Stomach (tissue), 19 donors: ENCODE results near the gene ERC1. TPM values are rescaled to one million over a fixed set of nuclear protein-coding genes. Genes with fewer than 3 reads are reported as not detected.

Experiments used
- DNase-seq, 2 donors: peaks; one replicate each; pipeline versions ENCODE4 v3.0.0 to v3.0.0-alpha.2; 2013 to 2019
- H3K27ac ChIP-seq, 5 donors: fragments of 200-600 bp in 4 of 5; sonication (generic) in 4 of 5; one replicate each; pipeline ENCODE4 v1.5.1; 2013 to 2019; ENCODE audit warnings: mild to moderate bottlenecking in 1 of 5, moderate library complexity in 1 of 5
- H3K27me3 ChIP-seq, 3 donors: fragments of 200-600 bp; sonication (generic); one replicate each; pipeline ENCODE4 v1.5.1; 2017 to 2019; ENCODE audit warnings: mixed run types in 1 of 3
- H3K36me3 ChIP-seq, 4 donors: fragments of 200-600 bp; sonication (generic); 1 replicate in 3 of 4; 2 replicates in 1 of 4; pipeline ENCODE4 v1.5.1; 2016 to 2019
- H3K4me1 ChIP-seq, 4 donors: fragments of 200-600 bp; sonication (generic); one replicate each; pipeline ENCODE4 v1.5.1; 2016 to 2019
- H3K4me3 ChIP-seq, 4 donors: fragments of 200-600 bp; sonication (generic) in 3 of 4; one replicate each; pipeline ENCODE4 v1.5.1; 2016 to 2019; ENCODE audit warnings: mild to moderate bottlenecking in 1 of 4
- H3K9me3 ChIP-seq, 4 donors: fragments of 200-600 bp; sonication (generic); one replicate each; pipeline ENCODE4 v1.5.1; 2016 to 2019
- EP300 ChIP-seq: sonication (generic); formaldehyde crosslinking; IDR thresholded peaks from one replicate; pipeline ENCODE4 v1.6.1; 2017; ENCODE audit warnings: antibody characterized with exemption
- POLR2A ChIP-seq, 4 donors: fragments of 450-650 bp; IDR thresholded peaks; one replicate each; pipeline ENCODE4 v1.6.1; 2016; ENCODE audit warnings: antibody characterized with exemption in 4 of 4, control low read depth in 2 of 4, mild to moderate bottlenecking in 1 of 4, moderate library complexity in 1 of 4
- POLR2AphosphoS5 ChIP-seq, 3 donors: sonication (generic); formaldehyde crosslinking; IDR thresholded peaks; one replicate each; pipeline ENCODE4 v1.6.1; 2016; ENCODE audit warnings: antibody characterized with exemption in 3 of 3
- WGBS, 5 donors: extraction: QIAGEN DNeasy Blood & Tissue Kit in 3 of 5; methylation state at CpG; one replicate each; pipeline versions ENCODE4 v1.1.5 to v1.1.7; 2013 to 2018; 5-methylcytosine and 5-hydroxymethylcytosine counted together
- intact Hi-C: fragments of 100-400 bp; cut with DNase I; formaldehyde crosslinking; loops from one replicate; pipeline ENCODE4 v1.15.1; 2023; ENCODE audit warnings: low total_unique reads
- long read RNA-seq, 10 donors: transcript quantifications; one replicate each; lab custom pipeline, GENCODE V29; 2026
- polyA plus RNA-seq, 3 donors: library from polyadenylated mRNA; stranded (reverse); fragments of 200-250 nt; gene quantifications; one replicate each; pipeline ENCODE4 v1.2.3, GENCODE V29; 2013
- total RNA-seq, 5 donors: library from RNA; depleted of rRNA; stranded (reverse); fragments of >200 nt; gene quantifications; one replicate each; pipeline versions ENCODE4 v1.1.0 to v1.2.3, GENCODE V29; 2014 to 2016
- TF ChIP-seq, protein P1 (sequence below), 7 experiments: fragments of 450-650 bp in 4 of 7; fragments of 200-600 bp in 3 of 7; sonication (generic) in 3 of 7; IDR thresholded peaks; one replicate each; pipeline ENCODE4 v1.5.1; 2016 to 2019; ENCODE audit warnings: antibody characterized with exemption in 7 of 7, control low read depth in 2 of 7, mild to moderate bottlenecking in 1 of 7
- donor health status: healthy with polysubstance abuse.
- donor health status: Bipolar disorder and iron deficiency.
- donor health status: healthy.

The ERC1 gene
- total RNA-seq (10 to 100 TPM; 47.1 to 69.4 (median 57.9) TPM), polyA plus RNA-seq (1 to 10 TPM; 3.8 to 8.3 (median 5.7) TPM)
- long read RNA-seq, donor 1, full-length matches to known transcripts: 1 of 1 reads
- long read RNA-seq, donor 1, partial matches to known transcripts: 0 of 1 reads
- long read RNA-seq, donor 1, other reads (novel, unspliced or antisense): 0 of 1 reads
- long read RNA-seq, donor 2: 0 reads
- long read RNA-seq, donor 3: 0 reads
- long read RNA-seq, donor 4: 0 reads
- long read RNA-seq, donor 5, partial matches to known transcripts: 14 of 14 reads
- long read RNA-seq, donor 5, other reads (novel, unspliced or antisense): 0 of 14 reads
- long read RNA-seq, donor 6, partial matches to known transcripts: 0 of 2 reads
- long read RNA-seq, donor 6, other reads (novel, unspliced or antisense): 0 of 2 reads
- long read RNA-seq, donor 7, partial matches to known transcripts: 8 of 8 reads
- long read RNA-seq, donor 7, other reads (novel, unspliced or antisense): 0 of 8 reads
- long read RNA-seq, donor 8: 0 reads
- long read RNA-seq, donor 9, partial matches to known transcripts: 0 of 2 reads
- long read RNA-seq, donor 9, other reads (novel, unspliced or antisense): 0 of 2 reads
- long read RNA-seq, donor 10, partial matches to known transcripts: 0 of 1 reads
- long read RNA-seq, donor 10, other reads (novel, unspliced or antisense): 0 of 1 reads

DNA sequence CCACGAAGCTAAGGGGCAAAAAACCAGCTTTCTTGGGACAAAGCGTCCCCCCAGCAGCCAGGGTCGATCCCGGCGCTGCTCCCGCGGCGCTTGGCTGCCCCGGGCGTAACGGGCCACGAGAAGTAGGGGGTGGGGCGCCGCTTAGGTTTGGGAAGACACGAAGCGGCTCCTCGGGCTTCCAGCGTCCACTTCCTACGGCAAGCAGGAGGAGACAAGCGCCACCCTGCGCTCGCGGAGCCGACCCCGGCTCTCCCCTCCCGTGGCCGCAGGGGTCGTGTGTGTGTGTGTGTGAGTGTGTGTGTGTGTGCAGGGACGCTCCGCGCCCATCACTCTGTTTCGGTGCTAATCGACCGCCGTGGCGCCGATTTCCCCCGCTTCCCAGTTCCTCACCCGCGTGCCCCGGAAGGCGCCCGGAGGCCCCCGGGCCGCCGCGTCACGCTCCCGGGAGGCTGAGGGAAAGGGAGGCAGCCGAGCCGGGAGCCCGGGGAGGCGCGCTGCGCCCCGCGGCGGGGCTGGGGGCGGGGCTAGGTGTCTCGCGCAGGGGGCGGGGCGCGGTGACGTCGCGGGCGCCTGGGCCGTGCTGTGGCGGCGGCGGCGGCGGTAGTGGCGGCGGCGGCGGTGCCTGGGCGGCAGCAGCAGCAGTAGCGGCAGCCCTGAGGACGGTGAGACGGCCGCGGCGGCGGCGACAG, at the start of gene ERC1:
TSS of gene ERC1 (plus strand) at position 563 of the 689 bp plus-strand sequence. CDS start 36,681 bp downstream, outside the sequence.
- Histone ChIP-seq H3K27ac (peak within 1 kb of the TSS; percentile 93 to 98 (median 97)), H3K9me3 (no peaks in the 10 kb centered on the region), H3K27me3 (no peaks in the 10 kb centered on the region), H3K36me3 (no peaks in the 10 kb centered on the region), H3K4me3 (peak within 1 kb of the TSS; percentile 76 to 98 (median 88)), H3K4me1 (peaks cover 30 to 63% (median 48%) of the 10 kb centered on the region in 4 donors)
- peak; percentile 91 to 96 for DNase-seq
- peak in 2 of 3 donors; percentile 75 to 80 for TF ChIP-seq POLR2AphosphoS5 (IDR thresholded peaks at IDR 0.05)
- TF ChIP-seq POLR2A (IDR thresholded peaks at IDR 0.05): peak in 2 of 4 donors; percentile 19 to 22
- TF ChIP-seq EP300: no peak
- TF ChIP-seq, protein P1, sequence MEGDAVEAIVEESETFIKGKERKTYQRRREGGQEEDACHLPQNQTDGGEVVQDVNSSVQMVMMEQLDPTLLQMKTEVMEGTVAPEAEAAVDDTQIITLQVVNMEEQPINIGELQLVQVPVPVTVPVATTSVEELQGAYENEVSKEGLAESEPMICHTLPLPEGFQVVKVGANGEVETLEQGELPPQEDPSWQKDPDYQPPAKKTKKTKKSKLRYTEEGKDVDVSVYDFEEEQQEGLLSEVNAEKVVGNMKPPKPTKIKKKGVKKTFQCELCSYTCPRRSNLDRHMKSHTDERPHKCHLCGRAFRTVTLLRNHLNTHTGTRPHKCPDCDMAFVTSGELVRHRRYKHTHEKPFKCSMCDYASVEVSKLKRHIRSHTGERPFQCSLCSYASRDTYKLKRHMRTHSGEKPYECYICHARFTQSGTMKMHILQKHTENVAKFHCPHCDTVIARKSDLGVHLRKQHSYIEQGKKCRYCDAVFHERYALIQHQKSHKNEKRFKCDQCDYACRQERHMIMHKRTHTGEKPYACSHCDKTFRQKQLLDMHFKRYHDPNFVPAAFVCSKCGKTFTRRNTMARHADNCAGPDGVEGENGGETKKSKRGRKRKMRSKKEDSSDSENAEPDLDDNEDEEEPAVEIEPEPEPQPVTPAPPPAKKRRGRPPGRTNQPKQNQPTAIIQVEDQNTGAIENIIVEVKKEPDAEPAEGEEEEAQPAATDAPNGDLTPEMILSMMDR (IDR thresholded peaks at IDR 0.05): no peak
- intact Hi-C loops: no loop called here
- 0 to 2% (median 0%) methylated on average over 7 to 72 of the region's 87 CpGs for WGBS, 5 donors

DNA sequence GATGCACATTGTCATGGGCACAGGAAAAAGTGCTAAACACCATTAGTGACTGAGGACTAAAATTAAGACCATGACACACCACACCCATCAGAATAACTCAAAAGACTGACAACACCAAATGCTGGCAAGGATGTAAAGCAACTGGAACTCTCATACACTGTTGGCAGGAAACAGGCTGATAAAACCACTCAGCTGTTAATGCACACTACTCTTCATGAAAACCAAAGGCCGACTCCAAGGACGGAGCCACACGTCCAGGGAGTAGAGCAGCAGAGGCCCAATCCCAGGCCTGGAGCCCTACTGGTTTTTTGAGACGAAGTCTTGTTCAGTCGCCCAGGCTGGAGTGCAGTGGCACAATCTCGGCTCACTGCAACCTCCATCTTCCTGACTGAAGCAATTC, 48.0 kb upstream of the ERC1 start:
- H3K4me1 ChIP-seq: peaks cover 0 to 17% (median 5%) of the 10 kb centered on the region in 4 donors
- H3K4me3 ChIP-seq: no peak overlapping the region
- H3K36me3 ChIP-seq: peaks cover 0 to 52% (median 36%) of the 10 kb centered on the region in 4 donors
- peak in 1 of 2 donors; percentile 9 for DNase-seq
- H3K9me3 ChIP-seq: no peaks in the 10 kb centered on the region
- no peak for TF ChIP-seq POLR2AphosphoS5 (IDR thresholded peaks at IDR 0.05)
- no peak for TF ChIP-seq EP300
- TF ChIP-seq, protein P1 (IDR thresholded peaks at IDR 0.05): no peak
- no peak for TF ChIP-seq POLR2A (IDR thresholded peaks at IDR 0.05)
- H3K27ac ChIP-seq: no peak overlapping the region
- H3K27me3 ChIP-seq: no peaks in the 10 kb centered on the region
- intact Hi-C loops: loop anchor here (10.0 kb wide), 1 partner anchor 378 kb away; no protein-coding TSS in a partner anchor
- WGBS, 5 donors: 84 to 95% (median 91%) methylated on average over 6 of the region's 6 CpGs

DNA sequence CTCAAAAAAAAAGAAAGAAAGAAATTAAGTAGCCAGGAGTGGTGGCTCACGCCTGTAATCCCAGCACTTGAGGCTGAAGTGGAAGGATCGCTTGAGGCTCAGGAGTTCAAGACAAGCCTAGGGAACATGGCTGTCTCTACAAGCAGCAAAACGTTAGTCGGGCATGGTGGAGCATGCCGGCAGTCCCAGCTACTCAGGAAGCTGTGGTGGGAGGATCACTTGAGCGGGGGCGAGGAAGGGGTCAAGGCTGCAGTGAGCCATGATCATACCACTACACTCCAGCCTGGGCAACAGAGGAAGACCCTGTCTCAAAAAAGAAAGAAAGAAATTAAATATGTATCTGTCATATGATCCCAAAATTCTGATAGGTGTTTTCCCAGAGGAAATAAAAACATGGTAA, 46.8 kb upstream of the ERC1 start:
- H3K36me3 ChIP-seq: peaks cover 0 to 43% (median 31%) of the 10 kb centered on the region in 4 donors
- DNase-seq: peak in 1 of 2 donors; percentile 3
- H3K9me3 ChIP-seq: no peaks in the 10 kb centered on the region
- no peak overlapping the region for H3K4me3 ChIP-seq
- H3K27ac ChIP-seq: no peak overlapping the region
- TF ChIP-seq POLR2A (IDR thresholded peaks at IDR 0.05) (no peak), POLR2AphosphoS5 (IDR thresholded peaks at IDR 0.05) (no peak), EP300 (no peak)
- TF ChIP-seq, protein P1 (IDR thresholded peaks at IDR 0.05): no peak
- intact Hi-C loops: loop anchor here (10.0 kb wide), 1 partner anchor 379 kb away; no protein-coding TSS in a partner anchor
- no peaks in the 10 kb centered on the region for H3K27me3 ChIP-seq
- peaks cover 6 to 25% (median 16%) of the 10 kb centered on the region in 4 donors for H3K4me1 ChIP-seq
- WGBS, 5 donors: 71 to 88% (median 81%) methylated on average over 7 of the region's 7 CpGs

DNA sequence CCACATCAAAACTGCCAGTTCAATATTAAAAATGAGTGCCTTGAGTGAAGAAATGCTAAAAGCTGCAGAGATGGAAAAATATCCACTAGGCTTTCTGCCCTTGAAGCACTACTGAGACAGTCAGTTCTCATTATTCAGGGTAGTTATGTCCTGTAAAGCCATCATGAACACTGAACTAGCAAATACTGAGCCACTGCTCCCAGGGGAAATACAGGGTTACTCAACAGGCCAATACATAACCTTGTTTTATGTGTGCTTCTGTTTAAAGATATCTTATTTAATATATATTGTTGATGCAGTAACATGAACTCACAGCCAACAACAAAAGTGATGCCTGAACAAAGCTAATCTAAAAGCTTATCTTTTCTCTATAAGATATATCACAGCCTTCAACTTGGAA, 44.8 kb upstream of the ERC1 start:
- no peak for DNase-seq
- H3K4me3 ChIP-seq: no peak overlapping the region
- no peak overlapping the region for H3K27ac ChIP-seq
- peaks cover 6 to 30% (median 16%) of the 10 kb centered on the region in 4 donors for H3K4me1 ChIP-seq
- H3K27me3 ChIP-seq: no peaks in the 10 kb centered on the region
- H3K36me3 ChIP-seq: peaks cover 0 to 30% (median 18%) of the 10 kb centered on the region in 4 donors
- H3K9me3 ChIP-seq: no peaks in the 10 kb centered on the region
- intact Hi-C loops: loop anchor here (10.0 kb wide), 1 partner anchor 381 kb away; no protein-coding TSS in a partner anchor
- TF ChIP-seq POLR2A (IDR thresholded peaks at IDR 0.05) (no peak), EP300 (no peak), POLR2AphosphoS5 (IDR thresholded peaks at IDR 0.05) (no peak)
- TF ChIP-seq, protein P1 (IDR thresholded peaks at IDR 0.05): no peak
